Fibroblast of the conjunctiva (primary cell): ENCODE data around the gene PPP1R16B.

Experiments
- DNase-seq: peaks from one replicate; pipeline ENCODE4 v3.0.0-alpha.2; 2010; ENCODE audit warnings: low read depth

Gene PPP1R16B

GRCh38 chr20:38827770-38828281 lies 22.3 kb downstream of the PPP1R16B start:
- DNase-seq = no peak

- DNase-seq = no peak
Observed at GRCh38 chr20:38828514-38829295, 23.2 kb downstream of the PPP1R16B start.

DNA sequence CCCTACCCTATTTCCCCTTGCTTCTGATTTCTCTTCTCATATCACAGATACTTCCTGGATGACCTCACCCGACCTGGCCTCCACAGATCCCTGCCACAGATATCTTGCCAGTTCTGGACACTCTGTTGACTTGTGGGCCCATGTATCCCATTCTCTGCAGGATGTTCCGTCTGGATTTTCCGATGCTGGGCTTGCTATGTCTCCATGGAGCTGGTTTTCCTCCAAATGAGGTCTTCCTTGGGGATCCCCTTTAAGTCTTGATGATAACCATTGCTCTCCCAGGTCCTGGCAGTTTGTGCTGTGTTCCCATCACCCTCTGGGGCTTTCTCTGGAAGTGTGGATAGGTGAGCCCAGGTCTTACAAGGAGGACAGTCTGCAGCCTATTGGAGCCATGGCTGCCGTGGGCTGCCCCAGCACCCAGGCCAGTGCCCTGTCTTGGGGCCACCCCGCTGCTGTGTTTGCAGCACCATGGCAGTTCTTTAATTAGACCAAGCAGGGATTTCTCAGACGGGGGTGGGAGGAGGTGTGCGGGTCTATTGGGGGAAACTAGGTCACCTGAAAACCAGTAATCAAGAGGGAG lies 23.9 kb downstream of the PPP1R16B start:
- DNase-seq = no peak

- no peak for DNase-seq
Observed at GRCh38 chr20:38830356-38830755, 24.9 kb downstream of the PPP1R16B start.

- no peak for DNase-seq
Observed at GRCh38 chr20:38831049-38831691, 25.7 kb downstream of the PPP1R16B start.

DNA sequence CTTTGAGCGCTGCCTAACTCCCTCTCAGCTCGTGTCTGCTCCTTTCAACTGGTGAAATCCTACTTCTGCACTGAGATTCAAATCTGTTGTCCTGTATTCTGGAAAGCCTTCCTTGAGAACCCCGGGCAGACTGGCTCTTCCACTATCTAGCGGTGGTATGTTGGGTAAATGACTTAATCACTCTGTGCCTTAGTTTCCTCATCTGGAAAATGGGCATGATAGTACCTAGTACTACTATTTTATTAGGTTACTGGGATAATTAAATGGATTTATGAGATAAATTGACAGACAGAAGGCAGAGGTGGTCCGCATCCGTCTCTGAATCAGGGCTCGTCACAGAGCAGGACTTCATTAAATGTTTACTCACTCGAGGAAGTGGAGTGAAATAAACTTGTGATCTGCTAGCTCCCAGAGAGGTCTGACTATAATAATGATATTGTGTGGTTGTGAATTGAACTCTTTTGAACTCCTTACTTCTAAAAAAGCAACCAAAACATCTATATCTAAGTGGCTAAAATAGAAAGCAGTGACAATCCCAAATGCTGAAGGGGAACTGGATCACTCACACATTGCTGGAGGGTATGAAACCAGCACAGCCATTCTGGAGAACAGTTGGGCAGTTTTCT lies 26.6 kb downstream of the PPP1R16B start:
- no peak for DNase-seq

DNA sequence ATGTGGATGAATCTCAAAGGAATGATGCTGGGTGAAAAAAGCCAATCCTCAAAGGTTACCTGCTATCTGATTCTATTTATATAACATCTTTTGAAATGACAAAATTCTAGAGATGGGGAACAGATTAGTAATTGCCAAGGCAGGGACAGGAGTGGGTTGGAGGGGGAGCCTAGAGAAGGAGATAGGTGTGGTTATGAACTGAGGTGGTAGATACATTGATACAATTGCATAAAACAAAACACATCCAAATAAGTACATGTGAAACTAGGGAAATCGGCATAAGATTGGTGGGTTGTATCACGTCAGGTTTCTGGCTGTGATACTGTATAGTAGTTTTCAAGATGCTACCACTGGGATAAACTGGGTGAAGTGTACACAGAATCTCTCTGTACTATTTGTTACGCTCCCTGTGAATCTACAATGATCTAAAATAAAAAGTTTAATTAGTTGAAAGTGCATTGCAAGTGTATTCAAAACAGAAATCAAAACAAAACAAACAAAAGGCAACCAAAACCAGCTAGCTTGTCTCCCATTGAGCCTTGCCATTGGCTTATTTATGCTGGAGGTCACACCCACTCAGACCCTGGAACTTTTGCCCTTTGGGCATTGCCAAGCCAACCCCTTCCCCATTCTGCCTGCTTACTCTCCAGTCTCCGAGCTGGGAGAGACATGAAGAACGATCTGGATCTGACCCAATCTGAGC lies 27.8 kb downstream of the PPP1R16B start:
- DNase-seq = no peak

- DNase-seq = no peak
Observed at GRCh38 chr20:38833857-38834164, 28.3 kb downstream of the PPP1R16B start.

DNA sequence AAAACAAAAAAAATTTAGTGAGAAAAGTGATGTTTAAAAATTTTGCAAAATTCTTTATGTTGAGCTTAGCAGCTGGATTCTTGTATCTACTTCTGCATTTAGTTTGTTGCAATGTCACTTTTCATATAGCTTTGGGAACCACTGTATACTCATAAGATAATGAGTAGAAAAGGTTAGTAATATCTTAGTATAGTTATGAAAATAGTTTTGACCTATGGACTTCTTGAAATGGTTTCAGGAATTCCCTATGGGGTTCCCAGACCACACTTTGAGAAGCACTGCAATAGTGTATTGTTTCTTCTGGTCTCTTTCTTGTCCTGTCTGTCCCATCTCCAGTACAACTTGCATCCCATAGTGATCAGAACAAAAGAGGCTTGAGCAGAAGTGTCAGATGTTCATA lies 29.4 kb downstream of the PPP1R16B start:
- DNase-seq = no peak

GRCh38 chr20:38835792-38836191 lies 30.3 kb downstream of the PPP1R16B start:
- no peak for DNase-seq

- no peak for DNase-seq
Observed at GRCh38 chr20:38836991-38837390, 31.5 kb downstream of the PPP1R16B start.

GRCh38 chr20:38838326-38838725 lies 32.8 kb downstream of the PPP1R16B start:
- no peak for DNase-seq

- DNase-seq = no peak
Observed at GRCh38 chr20:38839563-38839962, 34.1 kb downstream of the PPP1R16B start.

GRCh38 chr20:38840053-38840893 lies 34.8 kb downstream of the PPP1R16B start:
- no peak for DNase-seq

GRCh38 chr20:38840894-38841470 lies 35.5 kb downstream of the PPP1R16B start:
- DNase-seq = no peak

- no peak for DNase-seq
Observed at GRCh38 chr20:38841570-38841969, 36.1 kb downstream of the PPP1R16B start.

GRCh38 chr20:38842026-38842425 lies 36.5 kb downstream of the PPP1R16B start:
- DNase-seq = no peak

DNA sequence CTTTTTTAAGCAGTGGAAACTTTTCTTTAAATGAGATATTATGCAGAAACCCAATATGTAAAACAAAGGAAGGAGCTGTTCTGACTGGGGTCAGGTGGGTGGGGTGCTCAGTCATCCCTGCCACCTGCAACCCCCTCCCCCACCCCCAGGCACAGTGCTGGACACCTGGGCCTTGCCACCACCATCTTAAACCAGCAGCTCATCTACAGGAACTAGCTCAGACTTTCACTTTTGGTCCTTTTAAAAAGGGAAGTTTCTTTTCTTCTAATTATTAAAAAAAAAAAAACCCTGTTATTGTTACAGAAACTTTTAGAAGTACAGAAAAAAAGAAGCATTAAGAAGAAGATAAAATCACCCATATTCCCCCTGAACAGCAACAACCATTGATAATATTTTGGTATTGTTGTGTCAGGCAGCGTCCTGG lies 37.1 kb downstream of the PPP1R16B start:
- DNase-seq = no peak

- no peak for DNase-seq
Observed at GRCh38 chr20:38843346-38843745, 37.8 kb downstream of the PPP1R16B start.

GRCh38 chr20:38844963-38845362 lies 39.5 kb downstream of the PPP1R16B start:
- DNase-seq = no peak

- DNase-seq = no peak
Observed at GRCh38 chr20:38847840-38848239, 42.3 kb downstream of the PPP1R16B start.
